ENCODE measurements around the gene CEL.

DNA sequence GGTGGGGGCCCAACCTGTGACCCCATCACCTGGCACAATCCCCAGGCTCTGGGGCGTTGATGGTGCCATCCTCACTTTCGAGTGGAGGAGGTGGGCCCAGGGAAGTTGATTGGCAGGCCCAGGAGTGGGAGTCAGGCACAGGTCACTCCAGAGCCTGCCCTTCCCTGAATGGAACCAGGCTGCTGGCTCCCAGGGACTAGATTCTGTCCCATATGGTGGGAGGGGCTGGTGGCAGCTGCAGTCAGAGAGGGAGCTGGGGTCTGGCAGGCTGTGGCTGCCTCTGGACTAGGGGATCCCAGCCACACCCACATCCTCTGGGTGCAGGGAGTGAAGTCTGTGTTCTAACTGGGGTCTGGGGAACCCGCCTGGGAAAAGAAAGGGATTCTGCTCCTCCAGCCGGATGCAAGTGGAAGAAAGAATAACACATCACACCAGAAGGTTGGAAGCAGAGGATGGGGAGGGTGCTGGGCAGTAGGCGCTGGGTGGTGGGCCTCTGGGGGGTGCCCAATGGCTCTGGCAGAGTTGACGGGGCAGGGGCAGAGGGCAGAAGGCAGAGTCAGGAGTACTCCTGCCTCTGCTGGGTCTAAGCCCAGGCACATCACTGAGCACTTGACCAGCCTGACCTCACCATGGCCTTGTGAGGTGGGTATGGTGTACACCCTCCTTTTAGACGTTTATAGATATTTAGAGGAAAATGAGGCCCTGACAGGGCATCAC is 25.8 kb downstream of the CEL start:
- TF ChIP-seq EZH2 (IDR thresholded peaks at IDR 0.05) (no peak), POLR2AphosphoS5 (IDR thresholded peaks at IDR 0.05; ENCODE audit: low read depth, low read length) (no peak), POLR2A (IDR thresholded peaks at IDR 0.05; ENCODE audit: borderline replicate concordance, extremely low read depth, insufficient read depth, insufficient read length) (no peak), ZFX (IDR thresholded peaks at IDR 0.05) (no peak), CEBPB (IDR thresholded peaks at IDR 0.05; ENCODE audit: low read depth) (no peak), JUND (IDR thresholded peaks at IDR 0.05) (no peak), SRF (IDR thresholded peaks at IDR 0.05; ENCODE audit: low read depth) (no peak)
- TF ChIP-seq, protein P1, sequence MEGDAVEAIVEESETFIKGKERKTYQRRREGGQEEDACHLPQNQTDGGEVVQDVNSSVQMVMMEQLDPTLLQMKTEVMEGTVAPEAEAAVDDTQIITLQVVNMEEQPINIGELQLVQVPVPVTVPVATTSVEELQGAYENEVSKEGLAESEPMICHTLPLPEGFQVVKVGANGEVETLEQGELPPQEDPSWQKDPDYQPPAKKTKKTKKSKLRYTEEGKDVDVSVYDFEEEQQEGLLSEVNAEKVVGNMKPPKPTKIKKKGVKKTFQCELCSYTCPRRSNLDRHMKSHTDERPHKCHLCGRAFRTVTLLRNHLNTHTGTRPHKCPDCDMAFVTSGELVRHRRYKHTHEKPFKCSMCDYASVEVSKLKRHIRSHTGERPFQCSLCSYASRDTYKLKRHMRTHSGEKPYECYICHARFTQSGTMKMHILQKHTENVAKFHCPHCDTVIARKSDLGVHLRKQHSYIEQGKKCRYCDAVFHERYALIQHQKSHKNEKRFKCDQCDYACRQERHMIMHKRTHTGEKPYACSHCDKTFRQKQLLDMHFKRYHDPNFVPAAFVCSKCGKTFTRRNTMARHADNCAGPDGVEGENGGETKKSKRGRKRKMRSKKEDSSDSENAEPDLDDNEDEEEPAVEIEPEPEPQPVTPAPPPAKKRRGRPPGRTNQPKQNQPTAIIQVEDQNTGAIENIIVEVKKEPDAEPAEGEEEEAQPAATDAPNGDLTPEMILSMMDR (IDR thresholded peaks at IDR 0.05 in 2 of 3, conservative IDR thresholded peaks at IDR 0.05 in 1 of 3; ENCODE audit: borderline replicate concordance in 1 of 3, insufficient read depth in 1 of 3, low read depth in 2 of 3, low read length in 2 of 3) = no peak
- TF ChIP-seq, protein P2, sequence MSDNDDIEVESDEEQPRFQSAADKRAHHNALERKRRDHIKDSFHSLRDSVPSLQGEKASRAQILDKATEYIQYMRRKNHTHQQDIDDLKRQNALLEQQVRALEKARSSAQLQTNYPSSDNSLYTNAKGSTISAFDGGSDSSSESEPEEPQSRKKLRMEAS (IDR thresholded peaks at IDR 0.05) = no peak
- TF ChIP-seq, protein P3, sequence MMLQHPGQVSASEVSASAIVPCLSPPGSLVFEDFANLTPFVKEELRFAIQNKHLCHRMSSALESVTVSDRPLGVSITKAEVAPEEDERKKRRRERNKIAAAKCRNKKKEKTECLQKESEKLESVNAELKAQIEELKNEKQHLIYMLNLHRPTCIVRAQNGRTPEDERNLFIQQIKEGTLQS (IDR thresholded peaks at IDR 0.05) = no peak
